Uterus (tissue), 2 donors: ENCODE data around the gene ANXA8L1.

ENCODE experiments used
- CTCF ChIP-seq, 4 experiments: fragments of 200-600 bp in 2 of 4; fragments of 450-650 bp in 2 of 4; sonication (generic) in 2 of 4; IDR thresholded peaks; one replicate each; pipeline ENCODE4 v1.5.1; 2016 to 2019; ENCODE audit warnings: antibody characterized with exemption in 4 of 4, mild to moderate bottlenecking in 2 of 4, moderate library complexity in 1 of 4
- POLR2A ChIP-seq, 2 donors: fragments of 450-650 bp; IDR thresholded peaks; one replicate each; pipeline ENCODE4 v1.6.1; 2016; ENCODE audit warnings: antibody characterized with exemption in 2 of 2, mild to moderate bottlenecking in 1 of 2, moderate library complexity in 1 of 2

DNA sequence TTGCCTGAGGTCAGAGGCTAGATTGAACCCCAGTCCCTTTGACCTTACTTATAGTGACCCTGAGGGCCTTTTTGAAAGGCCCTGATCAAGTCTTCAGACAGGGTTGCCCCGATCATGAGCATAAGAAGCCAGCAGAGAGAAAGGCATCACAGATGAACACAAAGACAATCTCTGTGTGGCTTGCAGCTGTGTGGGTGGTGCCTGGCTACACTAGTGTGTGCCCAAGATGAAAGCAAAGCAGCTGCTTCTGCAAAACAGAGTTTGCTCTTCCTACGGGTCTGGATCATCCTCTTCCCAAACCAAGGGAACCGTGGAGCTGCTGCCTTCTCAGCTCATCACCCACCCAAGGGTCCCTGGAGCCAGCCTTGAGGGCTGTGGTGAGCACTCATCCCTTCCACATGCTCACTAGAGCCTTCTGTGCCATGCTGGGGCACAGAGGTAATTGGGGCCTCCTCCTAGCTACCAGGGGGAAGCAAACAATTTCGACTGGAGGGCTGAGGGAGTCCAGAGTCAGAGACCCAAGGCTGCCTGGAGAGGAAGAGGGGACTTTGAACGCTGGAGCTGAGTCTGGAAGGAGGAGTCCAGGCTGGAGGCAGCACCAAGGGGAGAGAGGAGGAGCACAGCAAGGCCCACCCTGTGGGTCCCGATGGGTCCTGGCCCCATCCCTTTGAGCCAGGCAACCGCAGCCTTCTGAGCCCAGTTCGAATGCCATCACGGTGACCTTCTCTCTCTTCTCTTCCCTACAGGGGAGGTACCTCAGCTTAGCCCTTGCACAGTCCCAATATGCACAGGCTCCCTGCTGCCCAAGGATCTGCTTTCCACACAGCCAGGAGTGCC, 46.5 kb upstream of the ANXA8L1 start:
- TF ChIP-seq CTCF (IDR thresholded peaks at IDR 0.05) (no peak), POLR2A (IDR thresholded peaks at IDR 0.05) (no peak)
